Panc1 (cell line): Measurements from ENCODE around the gene FGD2. TPM values are rescaled to one million over a fixed set of nuclear protein-coding genes. Genes with fewer than 3 reads are reported as not detected.
"Not testable (repeated sequence)": the region's sequence is repeated elsewhere in the genome, so short reads cannot be mapped to it uniquely, and the experiment has no call there.

Experiments used
- ATAC-seq: fragments of 200-7000 bp; cut with Tn5 transposase; 2 replicates; pipeline ENCODE4 v1.9.1; 2020; ENCODE audit warnings: mild to moderate bottlenecking, moderate library complexity
- BruUV-seq: library from RNA; stranded (reverse); fragments of 400-500 nt; replicated peaks from 2 replicates; lab custom pipeline; 2021; lab: Mats Ljungman, UMichigan
- CTCF ChIA-PET: fragments of 300-600 bp; sonication (Branson Sonifier 250); formaldehyde crosslinking; loops from one replicate; lab custom pipeline; 2022; ENCODE audit warnings: antibody characterized with exemption; lab: Charles Lee
- POLR2A ChIA-PET: fragments of 300-600 bp; sonication (Branson Sonifier 250); formaldehyde crosslinking; loops from one replicate; lab custom pipeline; 2022; ENCODE audit warnings: antibody characterized with exemption; lab: Charles Lee
- DNase-seq: peaks from one replicate; pipeline ENCODE4 v3.0.0-alpha.2; 2010; ENCODE audit warnings: low read depth, low spot score
- H3K27ac ChIP-seq: 2 replicates; pipeline ENCODE4 v1.5.1; 2011; ENCODE audit warnings: mild to moderate bottlenecking, low read length, inconsistent platforms
- H3K27me3 ChIP-seq: fragments of 200-500 bp; sonication (Bioruptor generic); 2 replicates; pipeline ENCODE4 v1.6.0; 2014; ENCODE audit warnings: low read length, inconsistent platforms; ENCODE audit not compliant: control insufficient read depth, insufficient read depth
- H3K36me3 ChIP-seq: fragments of 200-500 bp; sonication (Bioruptor generic); 2 replicates; pipeline ENCODE4 v1.5.1; 2014; ENCODE audit warnings: inconsistent platforms, mild to moderate bottlenecking, low read length, moderate library complexity; ENCODE audit not compliant: control insufficient read depth, insufficient read depth
- H3K4me1 ChIP-seq: 2 replicates; pipeline ENCODE4 v1.5.1; 2011; ENCODE audit warnings: inconsistent platforms, mild to moderate bottlenecking, low read length, moderate library complexity; ENCODE audit not compliant: control insufficient read depth, insufficient read depth
- H3K4me3 ChIP-seq, 2 experiments: 2 replicates each; pipeline ENCODE4 v1.5.1; 2011 to 2012; ENCODE audit warnings: low read depth in 2 of 2, low read length in 2 of 2, mild to moderate bottlenecking in 2 of 2, inconsistent platforms in 1 of 2, moderate library complexity in 1 of 2
- H3K9me3 ChIP-seq: fragments of 200-500 bp; sonication (Bioruptor generic); 2 replicates; pipeline ENCODE4 v1.5.1; 2014; ENCODE audit warnings: low read depth, mild to moderate bottlenecking, inconsistent platforms, low read length, moderate library complexity; ENCODE audit not compliant: control insufficient read depth, insufficient read depth
- POLR2AphosphoS5 ChIP-seq: IDR thresholded peaks from 2 replicates; pipeline ENCODE4 v1.6.1; 2012; ENCODE audit warnings: mild to moderate bottlenecking, low read depth, low read length, moderate library complexity
- SIN3A ChIP-seq: IDR thresholded peaks from 2 replicates; pipeline ENCODE4 v1.6.1; 2012; ENCODE audit warnings: low read depth, mild to moderate bottlenecking, low read length, moderate library complexity, borderline replicate concordance; ENCODE audit not compliant: insufficient read depth
- TCF7L2 ChIP-seq: IDR thresholded peaks from 2 replicates; pipeline ENCODE4 v1.6.1; 2011; ENCODE audit warnings: mild to moderate bottlenecking, low read depth, low read length, inconsistent platforms
- in situ Hi-C: cut with HindIII; loops from 2 replicates; pipeline ENCODE4 v1.10.0; 2016; ENCODE audit warnings: low sequenced_read_pairs, low pct_unique_long_range_greater_than_20kb
- intact Hi-C: fragments of 100-400 bp; cut with micrococcal nuclease; formaldehyde crosslinking; loops from one replicate; pipeline ENCODE4 v1.10.0; 2022; ENCODE audit not compliant: unreplicated experiment
- total RNA-seq: library from RNA; stranded (reverse); gene quantifications from one replicate; pipeline ENCODE4 v1.2.1, GENCODE V29; 2021; ENCODE audit not compliant: unreplicated experiment
- TF ChIP-seq, protein P1 (sequence below), 2 experiments: IDR thresholded peaks; 2 replicates each; pipeline ENCODE4 v1.6.1; 2011 to 2012; ENCODE audit warnings: low read depth in 2 of 2, control low read depth in 1 of 2, low read length in 1 of 2, mild to moderate bottlenecking in 1 of 2, moderate library complexity in 1 of 2; ENCODE audit not compliant: insufficient read depth in 1 of 2
- TF ChIP-seq, protein P2 (sequence below): fragments of 450-650 bp; IDR thresholded peaks from 2 replicates; pipeline ENCODE4 v1.5.1; 2017; ENCODE audit warnings: mild to moderate bottlenecking

FGD2 gene
- total RNA-seq, 1 experiment from 2014 or later, result 0.10 TPM

DNA sequence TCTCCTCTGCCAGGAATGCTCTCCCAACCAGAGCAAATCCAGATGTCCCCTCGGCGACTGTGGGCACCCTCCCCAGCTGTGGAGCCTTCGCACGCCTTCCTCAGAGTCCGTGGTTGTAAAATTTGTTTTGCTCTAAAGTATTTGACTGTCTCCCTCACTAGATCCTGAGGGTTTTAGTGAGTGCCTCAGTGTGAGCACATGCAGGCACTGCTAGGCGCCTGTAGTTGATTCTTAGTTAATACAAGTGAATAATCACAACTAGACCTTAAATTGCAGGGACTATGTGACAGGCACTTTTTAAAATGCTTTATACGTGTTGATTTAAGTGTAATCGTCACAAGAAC, 18.8 kb upstream of the FGD2 start:
- intact Hi-C loops (loop anchor here (10.0 kb wide), 1 partner anchor 102 kb away; the partner anchor contains the start of gene C6orf89), in situ Hi-C loops (no loop called here)
- peaks cover 3% of the 10 kb centered on the region; the same call in 1 of the 2 replicates for H3K36me3 ChIP-seq
- peaks cover 23% of the 10 kb centered on the region for H3K4me1 ChIP-seq
- CTCF ChIA-PET, result no interaction called here
- BruUV-seq, result no TSS peak
- peak overlapping the region; percentile 94 for H3K27ac ChIP-seq
- POLR2A ChIA-PET, result no interaction called here
- peak overlapping the region; percentile 72 to 97 for H3K4me3 ChIP-seq
- H3K27me3 ChIP-seq, result no peaks in the 10 kb centered on the region
- TF ChIP-seq, protein P1, sequence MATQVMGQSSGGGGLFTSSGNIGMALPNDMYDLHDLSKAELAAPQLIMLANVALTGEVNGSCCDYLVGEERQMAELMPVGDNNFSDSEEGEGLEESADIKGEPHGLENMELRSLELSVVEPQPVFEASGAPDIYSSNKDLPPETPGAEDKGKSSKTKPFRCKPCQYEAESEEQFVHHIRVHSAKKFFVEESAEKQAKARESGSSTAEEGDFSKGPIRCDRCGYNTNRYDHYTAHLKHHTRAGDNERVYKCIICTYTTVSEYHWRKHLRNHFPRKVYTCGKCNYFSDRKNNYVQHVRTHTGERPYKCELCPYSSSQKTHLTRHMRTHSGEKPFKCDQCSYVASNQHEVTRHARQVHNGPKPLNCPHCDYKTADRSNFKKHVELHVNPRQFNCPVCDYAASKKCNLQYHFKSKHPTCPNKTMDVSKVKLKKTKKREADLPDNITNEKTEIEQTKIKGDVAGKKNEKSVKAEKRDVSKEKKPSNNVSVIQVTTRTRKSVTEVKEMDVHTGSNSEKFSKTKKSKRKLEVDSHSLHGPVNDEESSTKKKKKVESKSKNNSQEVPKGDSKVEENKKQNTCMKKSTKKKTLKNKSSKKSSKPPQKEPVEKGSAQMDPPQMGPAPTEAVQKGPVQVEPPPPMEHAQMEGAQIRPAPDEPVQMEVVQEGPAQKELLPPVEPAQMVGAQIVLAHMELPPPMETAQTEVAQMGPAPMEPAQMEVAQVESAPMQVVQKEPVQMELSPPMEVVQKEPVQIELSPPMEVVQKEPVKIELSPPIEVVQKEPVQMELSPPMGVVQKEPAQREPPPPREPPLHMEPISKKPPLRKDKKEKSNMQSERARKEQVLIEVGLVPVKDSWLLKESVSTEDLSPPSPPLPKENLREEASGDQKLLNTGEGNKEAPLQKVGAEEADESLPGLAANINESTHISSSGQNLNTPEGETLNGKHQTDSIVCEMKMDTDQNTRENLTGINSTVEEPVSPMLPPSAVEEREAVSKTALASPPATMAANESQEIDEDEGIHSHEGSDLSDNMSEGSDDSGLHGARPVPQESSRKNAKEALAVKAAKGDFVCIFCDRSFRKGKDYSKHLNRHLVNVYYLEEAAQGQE (IDR thresholded peaks at IDR 0.05; ENCODE audit: insufficient read depth in 1 of 2, low read depth in 2 of 2, low read length in 1 of 2), result no peak
- ATAC-seq (no peak), DNase-seq (no peak)
- no peaks in the 10 kb centered on the region for H3K9me3 ChIP-seq

DNA sequence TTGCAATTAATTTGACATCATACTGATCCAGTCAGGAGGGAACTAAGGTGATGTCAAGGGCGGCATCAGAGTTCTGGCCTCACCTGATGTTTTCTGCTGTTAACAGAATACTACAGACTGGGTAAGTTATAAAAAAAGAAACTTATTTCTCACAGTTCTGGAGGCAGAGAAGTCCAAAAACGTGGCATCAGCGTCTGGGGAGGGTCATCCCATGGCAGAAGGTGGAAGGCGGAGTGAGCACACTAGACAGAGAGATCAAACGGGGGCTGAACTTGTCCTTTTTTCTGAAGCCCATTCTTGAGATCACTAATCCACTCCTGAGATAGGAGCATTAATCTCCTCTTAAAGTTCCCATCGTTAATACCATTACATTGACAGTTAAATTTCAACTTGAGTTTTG, 16.2 kb upstream of the FGD2 start:
- no peaks in the 10 kb centered on the region for H3K9me3 ChIP-seq
- peaks cover 8% of the 10 kb centered on the region for H3K4me1 ChIP-seq
- TF ChIP-seq, protein P2, sequence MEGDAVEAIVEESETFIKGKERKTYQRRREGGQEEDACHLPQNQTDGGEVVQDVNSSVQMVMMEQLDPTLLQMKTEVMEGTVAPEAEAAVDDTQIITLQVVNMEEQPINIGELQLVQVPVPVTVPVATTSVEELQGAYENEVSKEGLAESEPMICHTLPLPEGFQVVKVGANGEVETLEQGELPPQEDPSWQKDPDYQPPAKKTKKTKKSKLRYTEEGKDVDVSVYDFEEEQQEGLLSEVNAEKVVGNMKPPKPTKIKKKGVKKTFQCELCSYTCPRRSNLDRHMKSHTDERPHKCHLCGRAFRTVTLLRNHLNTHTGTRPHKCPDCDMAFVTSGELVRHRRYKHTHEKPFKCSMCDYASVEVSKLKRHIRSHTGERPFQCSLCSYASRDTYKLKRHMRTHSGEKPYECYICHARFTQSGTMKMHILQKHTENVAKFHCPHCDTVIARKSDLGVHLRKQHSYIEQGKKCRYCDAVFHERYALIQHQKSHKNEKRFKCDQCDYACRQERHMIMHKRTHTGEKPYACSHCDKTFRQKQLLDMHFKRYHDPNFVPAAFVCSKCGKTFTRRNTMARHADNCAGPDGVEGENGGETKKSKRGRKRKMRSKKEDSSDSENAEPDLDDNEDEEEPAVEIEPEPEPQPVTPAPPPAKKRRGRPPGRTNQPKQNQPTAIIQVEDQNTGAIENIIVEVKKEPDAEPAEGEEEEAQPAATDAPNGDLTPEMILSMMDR, result no peak
- TF ChIP-seq, protein P1 (IDR thresholded peaks at IDR 0.05; ENCODE audit: insufficient read depth in 1 of 2, low read depth in 2 of 2, low read length in 1 of 2), result no peak
- TF ChIP-seq SIN3A (no peak), TCF7L2 (no peak), POLR2AphosphoS5 (no peak)
- ChIA-PET CTCF (interaction anchor here (0.7 kb wide), 1 partner anchor 1795 kb away, joined by 4 read pairs; no protein-coding TSS in a partner anchor), POLR2A (no interaction called here)
- H3K27ac ChIP-seq, result no peak overlapping the region
- intact Hi-C loops, result loop anchor here (10.0 kb wide), 1 partner anchor 104 kb away; the partner anchor contains the start of gene C6orf89
- BruUV-seq, result no TSS peak
- in situ Hi-C loops, result no loop called here
- H3K27me3 ChIP-seq, result no peaks in the 10 kb centered on the region
- no peak overlapping the region for H3K4me3 ChIP-seq
- peaks cover 3% of the 10 kb centered on the region; the same call in 1 of the 2 replicates for H3K36me3 ChIP-seq
- no peak for DNase-seq
- no peak for ATAC-seq

DNA sequence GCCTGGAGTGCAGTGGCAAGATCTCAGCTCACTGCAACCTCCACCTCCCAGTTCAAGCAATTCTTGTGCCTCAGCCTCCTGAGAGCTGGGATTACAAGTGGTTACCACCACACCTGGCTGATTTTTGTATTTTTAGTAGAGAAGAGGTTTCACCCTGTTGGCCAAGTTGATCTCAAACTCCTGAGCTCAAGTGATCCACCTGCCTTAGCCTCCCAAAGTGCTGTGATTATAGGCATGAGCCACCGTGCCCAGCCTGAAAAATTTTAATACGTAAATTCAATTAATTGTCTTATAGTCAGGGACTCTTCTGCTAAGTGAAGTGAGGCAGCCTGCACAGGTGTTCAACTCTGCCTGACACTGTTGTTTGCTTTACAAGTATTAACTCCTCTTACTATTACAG, 15.1 kb upstream of the FGD2 start:
- DNase-seq, POLR2A ChIA-PET, intact Hi-C loops, H3K4me1 ChIP-seq, H3K27me3 ChIP-seq, H3K36me3 ChIP-seq, ATAC-seq, H3K9me3 ChIP-seq, H3K4me3 ChIP-seq, CTCF ChIA-PET, H3K27ac ChIP-seq, in situ Hi-C loops, BruUV-seq: not testable (repeated sequence)
